ENCODE data around the gene CTNND2.

DNA sequence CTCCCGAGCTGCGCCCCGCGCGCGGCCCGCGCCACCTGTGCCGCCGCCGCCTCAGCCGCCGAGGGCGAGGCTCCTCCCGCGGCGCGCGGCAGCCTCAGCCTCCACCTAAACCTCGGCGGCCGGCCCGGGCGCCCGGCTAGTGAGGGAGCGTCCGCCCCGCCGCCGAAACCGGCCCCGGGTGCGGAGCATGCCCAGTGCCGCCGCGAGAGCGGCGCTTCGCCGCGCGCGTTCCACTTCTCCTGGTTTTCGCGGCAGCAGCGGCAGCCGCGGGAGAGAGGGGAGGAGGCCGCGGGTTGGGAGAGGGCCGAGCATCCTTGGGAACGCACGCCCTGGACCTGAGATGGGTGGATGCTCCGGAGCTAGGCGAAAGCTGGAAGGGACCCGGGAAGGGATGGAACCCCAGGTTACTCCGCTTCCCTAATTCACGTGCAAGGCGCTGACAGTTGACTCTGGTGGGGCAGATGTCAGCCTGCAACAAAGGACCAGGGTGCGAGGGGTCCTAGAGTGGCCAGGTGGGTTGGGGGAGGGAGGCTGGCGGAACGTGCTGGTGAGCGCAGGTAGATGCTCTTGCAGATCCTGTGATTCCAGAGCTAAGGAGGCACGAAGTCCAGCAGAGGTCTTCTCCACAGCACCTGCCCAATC, at the start of gene CTNND2:
- TF ChIP-seq, protein P1, sequence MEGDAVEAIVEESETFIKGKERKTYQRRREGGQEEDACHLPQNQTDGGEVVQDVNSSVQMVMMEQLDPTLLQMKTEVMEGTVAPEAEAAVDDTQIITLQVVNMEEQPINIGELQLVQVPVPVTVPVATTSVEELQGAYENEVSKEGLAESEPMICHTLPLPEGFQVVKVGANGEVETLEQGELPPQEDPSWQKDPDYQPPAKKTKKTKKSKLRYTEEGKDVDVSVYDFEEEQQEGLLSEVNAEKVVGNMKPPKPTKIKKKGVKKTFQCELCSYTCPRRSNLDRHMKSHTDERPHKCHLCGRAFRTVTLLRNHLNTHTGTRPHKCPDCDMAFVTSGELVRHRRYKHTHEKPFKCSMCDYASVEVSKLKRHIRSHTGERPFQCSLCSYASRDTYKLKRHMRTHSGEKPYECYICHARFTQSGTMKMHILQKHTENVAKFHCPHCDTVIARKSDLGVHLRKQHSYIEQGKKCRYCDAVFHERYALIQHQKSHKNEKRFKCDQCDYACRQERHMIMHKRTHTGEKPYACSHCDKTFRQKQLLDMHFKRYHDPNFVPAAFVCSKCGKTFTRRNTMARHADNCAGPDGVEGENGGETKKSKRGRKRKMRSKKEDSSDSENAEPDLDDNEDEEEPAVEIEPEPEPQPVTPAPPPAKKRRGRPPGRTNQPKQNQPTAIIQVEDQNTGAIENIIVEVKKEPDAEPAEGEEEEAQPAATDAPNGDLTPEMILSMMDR (IDR thresholded peaks at IDR 0.05; ENCODE audit: low read depth, low read length, poor library complexity, severe bottlenecking) = no peak
- TF ChIP-seq EZH2phosphoT487 (IDR thresholded peaks at IDR 0.05; ENCODE audit: borderline replicate concordance, low read length) = no peak

All from DOHH2 (cell line).